ENCODE results near the gene TAS2R8. TPM values are rescaled to one million over a fixed set of nuclear protein-coding genes. Genes with fewer than 3 reads are reported as not detected.

TAS2R8 gene
- total RNA-seq, 1 donor from 2014 or later: not detected

DNA sequence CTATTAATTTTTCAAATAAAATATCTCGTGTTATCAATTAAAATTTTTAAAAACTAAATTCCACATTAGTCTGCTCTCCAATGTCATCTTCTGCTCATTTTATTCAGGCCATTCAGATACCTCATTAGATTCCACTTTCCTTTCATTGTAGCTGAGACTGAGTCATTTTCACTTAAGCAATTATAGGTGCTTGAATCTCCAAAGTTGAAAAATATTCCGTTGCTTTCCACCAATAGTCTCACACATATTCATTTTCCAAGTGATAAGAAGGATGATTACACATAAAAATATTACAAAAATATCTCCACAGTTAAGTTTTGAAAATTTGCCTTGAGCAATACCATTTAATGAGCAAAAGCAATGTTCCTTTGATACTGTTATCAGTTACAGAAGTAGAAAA, 47.4 kb downstream of the TAS2R8 start:
- intact Hi-C loops (cut with DNase I): no loop called here
- DNase-seq (ENCODE audit: low spot score): no peak

DNA sequence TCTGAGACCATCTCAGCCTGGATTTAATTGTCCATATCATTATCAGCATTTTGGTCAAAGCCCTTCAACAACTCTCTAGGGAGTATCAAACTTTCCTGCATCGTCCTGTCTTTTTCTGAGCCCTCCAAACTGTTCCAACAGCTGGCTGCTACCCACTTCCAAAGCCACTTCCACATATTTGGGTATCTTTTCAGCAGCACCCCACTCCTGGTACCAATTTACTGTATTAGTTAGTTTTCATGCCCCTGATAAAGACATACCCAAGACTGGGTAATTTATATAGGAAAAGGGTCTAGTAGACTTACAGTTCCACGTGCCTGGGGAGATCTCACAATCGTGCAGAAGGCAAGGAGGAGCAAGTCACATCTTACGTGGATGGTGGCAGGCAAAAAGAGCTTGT, 50.9 kb downstream of the TAS2R8 start:
- DNase-seq (ENCODE audit: low spot score): no peak
- intact Hi-C loops (cut with DNase I): no loop called here

Other genes starting within 250 kb of the TAS2R8 start
- gene MAGOHB, start 193.7 kb downstream of the TAS2R8 start, total RNA-seq: 11.7 TPM
- gene STYK1, start 133.2 kb downstream of the TAS2R8 start, total RNA-seq: 0.16 TPM
- 998 TPM for gene YBX3, start 84.0 kb downstream of the TAS2R8 start, total RNA-seq
- not detected for gene TAS2R7, start 4.7 kb downstream of the TAS2R8 start, total RNA-seq
- gene TAS2R9, start 2.9 kb upstream of the TAS2R8 start, total RNA-seq: not detected
- 0.30 TPM for gene TAS2R10, start 19.1 kb upstream of the TAS2R8 start, total RNA-seq
- 2.6 TPM for gene PRR4, start 42.2 kb upstream of the TAS2R8 start, total RNA-seq
- 10.2 TPM for gene PRH1, start 77.0 kb upstream of the TAS2R8 start, total RNA-seq
- 1.0 TPM for gene TAS2R13, start 102.3 kb upstream of the TAS2R8 start, total RNA-seq
- gene PRH2, start 122.0 kb upstream of the TAS2R8 start, total RNA-seq: not detected
- gene TAS2R14, start 132.0 kb upstream of the TAS2R8 start, total RNA-seq: 1.3 TPM
- 0.97 TPM for gene TAS2R50, start 179.6 kb upstream of the TAS2R8 start, total RNA-seq
- 1.3 TPM for gene TAS2R20, start 191.0 kb upstream of the TAS2R8 start, total RNA-seq
- gene TAS2R19, start 215.3 kb upstream of the TAS2R8 start, total RNA-seq: 1.5 TPM
- gene TAS2R31, start 224.1 kb upstream of the TAS2R8 start, total RNA-seq: 2.1 TPM

All from cardiac septum (tissue), 1 donor.